HG03469 (cell line): Measurements from ENCODE around the gene MYH7.
"Not testable (repeated sequence)": the region's sequence is repeated elsewhere in the genome, so short reads cannot be mapped to it uniquely, and the experiment has no call there.

ENCODE experiments used
- ATAC-seq: cut with Tn5 transposase; IDR thresholded peaks from one replicate; pipeline ENCODE4 v1.9.1; 2021; ENCODE audit warnings: mild to moderate bottlenecking, moderate library complexity, moderate number of reproducible peaks; ENCODE audit not compliant: unreplicated experiment

Gene MYH7

DNA sequence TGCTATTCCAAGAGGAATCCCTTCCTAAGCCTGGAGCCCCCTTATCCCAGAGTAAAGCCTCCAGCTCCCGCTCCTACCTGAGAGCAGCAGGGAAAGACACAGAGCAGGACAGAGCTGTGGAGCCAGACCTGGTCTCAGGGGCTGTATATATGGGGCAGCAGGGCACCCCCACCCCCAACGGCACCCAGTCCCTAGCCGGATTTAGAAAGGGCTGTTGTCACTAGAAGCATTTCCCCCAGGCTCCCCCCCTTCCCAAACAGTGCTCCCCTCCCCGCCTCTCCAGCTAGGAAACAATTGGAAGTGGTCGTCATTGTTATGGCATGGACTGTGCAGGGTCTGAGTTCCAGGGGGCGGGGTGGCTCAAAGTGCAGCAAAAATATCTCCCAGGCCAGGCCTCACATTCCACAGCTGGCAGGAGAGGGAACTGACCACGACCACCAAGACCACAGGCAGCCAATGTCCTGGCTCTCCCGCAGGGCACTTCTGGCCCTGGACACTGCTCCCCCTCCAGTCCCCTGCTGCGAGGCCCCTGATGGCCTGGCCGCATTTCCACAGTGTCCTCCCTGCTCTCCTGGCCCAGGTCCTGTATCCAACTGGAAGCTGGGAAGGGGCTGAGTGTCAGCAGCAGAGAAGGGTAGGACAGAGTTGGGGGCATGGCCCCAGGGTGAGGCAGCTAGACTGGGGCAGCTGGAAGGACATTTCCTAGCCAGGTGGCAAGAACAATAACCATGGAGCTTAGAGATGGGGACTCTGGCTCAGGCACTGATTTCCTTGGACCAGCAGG is at the start of gene MYH7:
TSS of gene MYH7 (minus strand) at position 118 of the 784 bp plus-strand sequence. CDS start 1,928 bp downstream, outside the sequence.
- no peak for ATAC-seq

DNA sequence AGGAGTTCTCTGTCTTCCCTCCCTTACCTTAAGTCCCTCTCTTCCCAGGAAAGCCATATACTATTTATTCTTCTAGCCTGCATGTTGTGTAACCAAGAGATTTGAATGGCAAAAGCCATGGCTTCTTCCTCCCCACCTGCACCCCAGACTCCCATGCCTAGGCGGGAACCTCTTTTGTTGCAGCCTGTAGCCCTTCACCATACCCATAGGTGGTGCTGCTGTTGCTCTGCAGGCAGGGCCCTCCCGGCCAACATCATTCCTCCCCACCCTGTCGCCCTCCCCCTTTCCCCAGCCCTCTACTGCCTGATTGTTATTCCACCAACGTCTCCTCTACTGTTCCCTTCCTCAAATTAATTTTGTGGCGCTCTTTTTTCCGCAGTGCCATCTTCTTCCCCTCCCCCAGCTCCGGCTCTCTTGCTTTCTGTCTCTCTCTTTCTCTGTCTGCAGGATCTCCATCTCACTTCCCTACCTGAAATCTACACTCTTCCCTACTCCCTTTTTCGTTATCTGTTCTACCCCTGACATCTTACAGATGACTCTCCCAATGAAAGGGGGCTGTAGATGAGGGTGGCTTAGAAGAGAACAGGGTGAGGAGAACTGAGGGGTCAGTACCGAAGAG is 47.9 kb upstream of the MYH7 start:
- ATAC-seq = no peak

DNA sequence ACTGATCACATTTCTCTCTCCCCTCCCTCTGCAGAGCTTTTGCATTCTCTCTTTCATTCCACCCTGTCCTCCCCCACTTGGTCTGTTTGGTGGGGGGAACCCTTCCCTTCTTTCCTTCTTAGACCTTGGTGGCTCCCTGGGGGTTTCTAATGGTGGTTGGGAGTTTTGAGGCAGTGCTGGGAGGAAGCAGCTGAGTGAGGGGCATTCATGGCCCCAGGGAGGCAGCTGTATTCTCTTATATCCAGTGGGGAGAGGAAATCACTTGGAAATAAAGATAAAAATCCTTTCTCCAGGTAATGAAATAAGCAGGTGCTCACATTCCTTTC is 47.3 kb upstream of the MYH7 start:
- no peak for ATAC-seq

DNA sequence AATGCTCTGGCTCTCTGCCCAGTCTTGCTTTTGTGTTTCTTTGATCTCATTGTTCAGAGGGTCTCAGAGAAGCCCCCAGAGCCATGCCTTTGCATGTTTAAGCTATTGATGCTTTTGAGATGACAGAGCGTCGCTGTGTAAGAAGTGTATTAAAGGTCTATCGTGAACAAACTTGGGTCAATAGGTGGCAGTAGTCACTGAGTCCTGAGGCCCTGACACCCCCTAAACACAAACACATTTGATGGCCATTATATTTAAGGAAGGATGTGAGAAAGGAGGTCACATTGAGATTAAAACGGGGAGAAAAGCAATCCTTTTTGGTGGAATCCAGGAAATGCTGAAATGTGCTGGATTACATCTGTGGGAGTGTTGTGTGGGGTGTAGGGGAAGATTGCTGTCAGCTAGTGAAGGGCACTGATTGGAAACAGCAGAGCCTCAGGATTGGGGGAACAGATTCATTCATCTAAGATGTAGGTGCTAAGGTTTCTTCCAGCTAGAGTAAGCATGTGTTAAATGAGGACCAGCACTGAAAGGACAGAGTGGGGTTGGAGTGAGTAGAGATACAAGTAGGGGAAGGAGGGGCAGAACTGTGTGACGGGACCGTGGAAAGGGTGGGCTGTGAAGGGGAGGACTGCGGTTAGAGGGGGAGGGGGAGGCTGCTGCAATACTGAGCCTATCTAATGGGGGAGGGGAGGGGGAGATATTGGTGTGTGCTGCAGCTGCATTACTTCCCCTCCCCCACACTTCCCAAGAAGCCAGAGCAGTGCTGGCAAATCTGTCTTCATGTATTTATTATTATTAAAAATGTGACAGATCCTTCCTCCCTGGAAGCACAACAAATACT is 46.7 kb upstream of the MYH7 start:
- ATAC-seq = no peak

DNA sequence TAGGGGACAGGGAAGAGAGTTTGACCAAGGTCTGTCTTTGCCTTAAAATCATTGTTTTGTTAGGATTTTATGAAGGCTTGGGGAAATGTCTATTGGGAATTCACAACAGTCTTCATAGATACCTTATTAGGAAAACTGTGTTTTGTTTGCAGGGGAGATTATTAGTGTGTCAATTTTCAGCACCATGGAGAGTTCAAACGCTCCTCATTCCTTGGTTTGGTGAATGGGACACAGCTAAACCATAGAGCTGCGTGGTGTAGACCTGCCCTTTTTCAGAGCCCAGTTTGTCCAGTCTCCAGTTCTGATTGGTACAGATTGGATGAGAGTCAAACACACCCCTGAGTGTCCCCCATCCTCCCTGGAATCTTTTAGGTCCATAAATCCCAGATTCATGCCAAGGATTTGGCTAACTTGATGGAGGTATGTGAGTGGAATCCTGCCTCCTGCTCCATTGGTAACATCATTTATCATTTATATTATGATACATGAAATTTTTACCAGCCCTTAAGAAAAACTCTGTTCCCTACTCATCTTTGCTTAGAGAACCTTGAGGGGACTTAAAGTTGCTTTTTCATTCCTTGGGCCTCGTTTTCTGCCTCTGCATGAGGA is 46.0 kb upstream of the MYH7 start:
- ATAC-seq = no peak

DNA sequence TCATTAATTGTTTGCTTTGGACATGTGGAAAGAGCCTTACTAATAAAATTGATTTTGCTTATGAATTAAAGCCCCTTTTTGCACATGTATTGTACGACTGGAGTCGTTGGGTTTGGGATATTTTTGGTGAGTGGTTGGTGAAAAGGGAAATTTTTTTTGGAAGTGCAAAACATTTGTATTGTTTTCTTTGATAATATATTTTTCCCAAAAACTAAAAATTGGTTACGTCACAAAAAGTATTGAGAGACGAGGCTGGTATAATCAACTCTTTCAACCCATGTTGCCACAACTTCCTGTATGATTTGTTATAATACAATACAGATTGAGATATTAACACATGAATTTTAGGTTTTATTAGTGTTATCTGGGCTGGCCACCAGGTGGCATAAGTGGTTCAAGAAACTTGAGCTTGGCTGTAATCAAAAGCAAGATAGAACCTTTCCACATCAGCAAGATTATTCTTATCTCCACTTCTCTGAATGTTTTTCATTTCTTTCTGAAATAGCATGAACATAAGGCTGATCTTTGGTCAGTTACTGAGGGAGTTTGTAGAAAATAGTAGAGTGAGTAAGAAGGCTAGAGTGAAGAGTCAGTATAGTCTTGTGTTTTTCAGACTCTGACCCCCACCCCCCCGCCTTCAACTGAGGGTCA is 42.8 kb upstream of the MYH7 start:
- ATAC-seq = no peak

DNA sequence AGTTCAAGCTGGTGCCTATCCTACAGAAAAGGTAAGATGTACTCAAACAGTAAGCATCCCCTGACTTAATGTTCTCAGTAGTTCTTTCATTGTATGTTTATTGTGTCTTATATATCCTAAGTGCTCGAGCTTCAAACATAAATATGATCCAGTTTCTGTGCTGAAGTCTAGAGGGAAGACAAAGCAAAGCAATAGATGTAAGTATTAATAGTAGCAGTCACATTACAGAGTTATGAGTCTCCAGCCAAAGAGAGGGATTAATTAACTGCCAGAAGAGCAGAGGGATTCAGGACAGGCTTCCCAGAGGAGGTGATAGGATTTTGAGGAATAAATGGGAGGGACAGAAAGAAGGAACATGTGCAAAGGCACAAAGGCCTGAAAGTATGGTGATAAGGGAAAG is 35.5 kb upstream of the MYH7 start:
- ATAC-seq = no peak

DNA sequence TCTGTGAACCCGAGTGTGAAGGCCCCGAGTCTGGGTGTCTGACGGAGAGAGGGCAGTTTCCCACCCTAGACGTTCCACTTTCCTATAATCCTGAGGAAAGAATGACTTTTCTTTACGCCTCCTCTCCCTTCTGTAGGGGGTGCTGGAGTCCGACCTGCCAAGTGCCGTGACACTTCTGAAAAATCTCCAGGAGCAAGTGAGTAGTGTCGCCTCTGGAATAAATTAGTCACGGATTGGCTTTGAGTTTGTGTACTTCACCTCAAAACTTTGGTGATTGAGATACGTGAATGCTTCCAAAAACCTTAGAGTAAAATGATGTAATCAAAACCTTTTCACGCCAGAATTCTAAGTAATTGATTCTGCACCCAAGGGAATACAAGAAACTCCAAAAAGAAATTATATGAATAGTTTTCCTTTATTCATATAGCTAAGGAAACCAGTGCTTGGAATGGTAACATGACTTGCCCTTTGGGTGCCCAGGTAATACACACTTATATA is 34.5 kb upstream of the MYH7 start:
- no peak for ATAC-seq

DNA sequence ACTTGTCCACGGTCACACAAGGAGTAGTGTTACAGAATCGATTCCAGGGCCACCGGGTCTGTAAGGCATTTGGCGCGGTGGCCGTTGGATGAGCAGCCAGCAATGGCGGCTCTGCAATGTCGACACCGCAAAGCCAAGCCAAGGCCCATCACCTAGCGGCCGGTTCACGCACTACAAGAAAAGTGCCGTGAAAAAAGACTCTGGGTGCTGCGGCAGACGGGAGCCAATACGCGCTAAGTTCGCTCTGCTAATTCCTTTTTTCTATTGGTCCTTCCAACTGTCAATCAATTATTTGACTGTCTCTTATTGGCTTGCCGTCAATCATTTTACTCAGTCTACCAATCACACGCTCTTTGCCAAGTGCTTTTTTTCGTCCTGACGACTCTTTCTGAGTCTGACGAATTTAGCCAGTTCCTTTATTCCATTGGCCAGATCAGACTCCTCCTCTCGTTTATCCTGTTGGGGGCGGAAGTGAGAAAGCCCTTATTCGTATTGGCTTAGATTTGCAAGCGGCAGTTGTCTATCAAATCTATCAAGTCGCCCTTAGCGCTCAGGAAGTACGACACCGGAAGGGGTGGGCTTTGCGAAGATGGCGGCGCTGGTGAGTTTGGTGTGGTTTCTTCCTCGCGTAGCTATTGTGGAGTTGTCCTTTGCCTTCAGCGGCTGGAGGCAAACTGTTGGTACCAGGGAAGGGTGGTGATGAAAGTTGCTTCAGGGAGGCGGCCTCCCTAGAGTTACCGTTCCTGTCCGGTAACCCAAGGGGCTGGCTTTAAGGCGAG is 33.9 kb upstream of the MYH7 start, which contains the start of gene NGDN:
TSS of gene NGDN (plus strand) at position 577 of the 779 bp plus-strand sequence. CDS start at position 590, 13 bp downstream.
- peak; percentile 91 for ATAC-seq

DNA sequence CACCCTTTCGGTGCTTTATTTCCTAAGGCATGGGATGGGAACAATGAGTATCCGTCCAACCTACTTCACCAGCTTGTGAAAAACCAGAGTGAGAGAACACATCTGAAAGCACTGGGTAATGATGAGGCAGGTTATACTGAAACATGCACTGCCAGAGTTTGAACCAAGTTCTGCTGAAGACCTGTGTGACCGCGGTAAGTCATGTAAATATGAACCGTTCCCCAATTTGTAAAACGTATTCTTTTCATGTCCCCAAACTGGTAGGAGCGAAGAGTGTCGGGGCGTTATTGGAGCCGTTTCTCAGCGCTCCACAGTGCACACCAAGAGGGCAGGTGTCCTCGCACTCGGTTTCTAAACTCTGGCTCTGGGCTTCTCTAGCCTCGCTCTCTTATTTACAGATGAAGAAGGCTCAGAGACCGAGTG is 33.3 kb upstream of the MYH7 start:
- no peak for ATAC-seq

DNA sequence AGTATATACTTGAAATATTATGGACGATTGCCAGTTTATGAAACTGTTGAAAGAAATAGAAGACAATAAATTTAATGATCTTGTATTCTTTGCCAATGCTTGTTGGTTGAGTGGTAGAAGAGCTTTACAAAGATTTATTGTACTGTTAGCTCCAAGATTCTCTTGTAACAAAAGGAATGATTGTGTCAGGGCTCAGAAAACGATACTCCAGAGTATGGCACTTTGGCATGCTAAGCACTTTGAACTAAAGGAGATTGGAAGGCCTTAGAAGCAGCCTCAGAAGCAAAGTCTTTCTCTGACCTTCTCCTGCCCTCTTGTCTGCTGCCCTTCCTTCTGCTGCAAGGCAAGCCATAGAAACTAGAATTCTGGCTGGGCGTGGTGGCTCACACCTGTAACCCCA is 29.8 kb upstream of the MYH7 start:
- ATAC-seq = no peak

DNA sequence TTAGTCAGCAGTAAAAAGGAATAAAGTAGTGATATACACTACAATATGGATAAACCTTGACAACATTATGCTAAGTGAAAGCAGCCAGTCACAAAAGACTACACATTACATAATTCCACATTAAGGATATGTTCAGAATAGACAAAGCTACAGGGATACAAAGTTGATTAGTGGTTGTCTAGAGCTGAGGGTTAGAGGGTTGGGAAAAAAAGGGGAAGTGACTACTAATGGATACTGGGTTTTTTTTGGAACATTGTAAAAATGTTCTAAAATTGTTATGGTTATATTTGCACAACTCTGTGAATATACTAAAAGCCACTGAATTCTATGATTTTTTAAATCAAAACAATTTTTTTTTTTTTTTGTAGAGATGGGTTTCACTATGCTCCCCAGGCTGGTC is 29.2 kb upstream of the MYH7 start:
- ATAC-seq = no peak

DNA sequence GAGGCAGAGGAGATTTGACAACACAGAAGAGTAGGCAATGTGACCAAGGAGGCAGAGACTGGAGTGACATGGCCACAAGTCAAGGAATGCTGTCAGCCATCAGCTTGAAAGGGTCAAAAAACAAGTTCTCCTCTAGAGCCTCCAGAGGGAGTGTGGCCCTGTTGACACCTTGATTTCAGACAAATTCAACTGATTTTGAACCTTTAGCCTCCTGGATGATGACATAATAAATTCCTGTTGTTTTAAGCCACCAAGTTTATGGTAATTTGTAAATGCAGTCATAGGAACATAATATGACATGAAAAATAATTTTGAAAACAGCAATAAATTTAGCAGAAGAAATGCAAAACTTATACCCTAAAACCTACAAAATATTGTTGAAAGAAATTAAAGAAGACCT is 25.5 kb upstream of the MYH7 start:
- no peak for ATAC-seq

DNA sequence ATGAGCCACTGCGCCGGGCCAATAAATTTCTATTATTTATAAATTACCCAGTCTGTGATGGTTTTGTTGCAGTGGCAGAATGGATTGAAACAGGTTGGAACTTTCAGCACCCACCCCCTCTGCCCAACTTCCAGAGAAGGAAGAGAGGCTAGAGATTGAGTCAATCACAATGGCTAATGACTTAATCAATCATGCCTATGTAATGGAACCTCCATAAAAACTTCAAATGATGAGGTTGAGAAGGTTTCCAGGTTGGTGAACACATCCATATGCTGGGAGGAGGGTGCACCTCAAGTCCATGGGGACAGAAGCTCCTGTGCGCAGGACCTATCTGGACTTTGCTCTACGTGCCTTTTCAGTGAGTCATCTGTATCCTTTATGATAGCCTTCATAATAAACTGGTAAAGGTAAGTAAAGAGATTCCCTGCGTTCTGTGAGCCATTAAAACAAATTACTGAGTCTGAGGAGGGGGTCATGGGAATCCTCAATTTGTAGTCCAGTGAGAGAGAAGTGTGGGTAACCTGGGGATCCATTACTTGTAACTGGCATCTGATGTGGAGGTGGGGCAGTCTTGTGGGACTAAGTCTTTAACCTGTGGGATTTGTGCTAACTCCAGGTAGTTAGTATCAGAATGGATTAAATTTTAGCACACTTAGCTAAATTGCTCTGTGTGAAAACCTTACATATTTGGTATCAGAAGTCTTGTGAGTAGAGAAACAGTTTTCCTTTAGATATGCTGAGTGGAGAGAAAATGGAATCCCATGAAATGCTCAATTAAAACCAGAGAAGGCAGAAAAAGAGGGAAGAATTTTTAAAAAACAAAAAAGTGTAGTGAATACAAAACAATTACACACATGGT is 22.4 kb upstream of the MYH7 start:
- no peak for ATAC-seq

DNA sequence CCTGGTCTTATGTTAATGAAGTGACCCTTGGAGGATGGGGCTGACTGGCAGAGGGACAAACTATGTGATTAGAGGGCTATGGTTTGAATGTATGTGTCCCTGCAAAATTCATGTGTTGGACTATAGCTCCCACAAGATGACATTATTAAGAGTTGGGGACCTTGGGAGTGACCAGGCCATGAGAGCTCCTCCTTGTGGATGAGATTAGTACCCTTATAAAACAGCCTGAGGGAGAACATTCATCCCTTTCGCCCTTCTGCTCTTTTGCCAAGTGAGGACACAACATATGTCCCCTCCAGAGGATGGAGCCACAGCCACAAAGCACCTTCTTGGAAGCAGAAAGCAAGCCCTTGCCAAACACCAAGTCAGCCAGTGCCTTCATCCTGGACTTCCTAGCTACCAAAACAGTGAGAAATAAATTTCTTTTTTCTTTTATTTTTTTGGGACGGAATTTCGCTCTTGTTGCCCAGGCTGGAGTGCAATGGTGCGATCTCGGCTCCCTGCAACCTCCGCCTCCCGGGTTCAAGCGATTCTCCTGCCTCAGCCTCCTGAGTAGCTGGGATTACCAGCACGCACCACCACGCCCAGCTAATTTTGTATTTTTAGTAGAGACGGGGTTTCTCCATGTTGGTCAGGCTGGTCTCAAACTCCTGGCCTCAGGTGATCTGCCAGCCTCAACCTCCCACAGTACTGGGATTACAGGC is 21.6 kb upstream of the MYH7 start:
- not testable (repeated sequence) for ATAC-seq

DNA sequence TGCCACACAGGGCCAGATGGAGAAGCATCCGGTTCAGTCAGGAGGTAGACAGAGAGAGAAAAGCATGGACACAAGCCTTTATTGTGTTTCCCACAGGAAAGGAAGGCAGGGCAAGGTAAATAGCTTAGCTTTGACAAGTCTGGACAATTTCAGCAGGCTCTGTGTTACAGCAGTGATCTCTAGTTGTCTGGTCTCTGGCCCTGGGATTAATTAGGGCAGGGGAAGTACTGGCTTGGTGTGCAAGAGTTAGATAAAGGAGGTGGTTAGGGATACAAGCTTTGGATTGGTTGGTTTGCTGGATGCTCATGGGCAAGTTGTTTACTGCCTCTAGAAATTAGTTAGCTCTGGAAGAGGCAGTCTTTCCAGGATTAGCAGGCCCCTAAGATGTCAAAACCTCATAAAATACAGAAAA is 19.0 kb upstream of the MYH7 start:
- no peak for ATAC-seq

DNA sequence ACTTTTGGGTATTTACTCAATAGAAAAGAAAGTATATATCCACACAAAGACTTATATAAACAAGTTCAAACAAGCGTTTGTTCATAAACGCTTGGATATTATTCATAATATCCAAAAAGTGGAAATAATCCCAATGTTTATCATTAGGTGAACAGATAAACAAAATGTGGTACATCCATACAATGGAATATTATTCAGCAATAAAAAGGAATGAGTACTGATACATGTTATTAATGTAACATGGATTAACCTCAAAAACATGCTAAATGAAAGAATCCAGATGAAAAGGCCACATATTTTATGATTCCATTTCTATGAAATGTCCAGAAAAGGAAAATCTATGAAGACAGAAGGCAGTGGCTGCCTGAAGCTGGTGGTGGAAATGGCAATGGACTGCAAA is 16.8 kb upstream of the MYH7 start:
- ATAC-seq = no peak

DNA sequence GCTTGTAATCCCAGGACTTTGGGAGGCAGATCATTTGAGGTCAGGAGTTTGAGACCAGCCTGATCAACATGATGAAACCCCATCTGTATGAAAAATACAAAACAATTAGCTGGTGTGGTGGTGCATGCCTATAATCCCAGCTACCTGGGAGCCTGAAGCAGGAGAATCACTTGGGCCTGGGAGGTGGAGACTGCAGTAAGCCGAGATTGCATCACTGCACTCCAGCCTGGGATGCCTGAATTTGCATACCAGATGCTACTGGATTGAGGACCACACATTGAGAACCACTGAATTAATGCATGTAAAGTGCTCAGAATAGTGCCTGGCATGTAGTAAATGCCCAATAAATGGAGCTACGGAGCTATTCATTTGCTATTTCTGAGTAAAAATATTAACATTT is 14.9 kb upstream of the MYH7 start:
- no peak for ATAC-seq
